Measurements from ENCODE around the gene ORAI2.
"Not testable (repeated sequence)": the region's sequence is repeated elsewhere in the genome, so short reads cannot be mapped to it uniquely, and the experiment has no call there.

- not testable (repeated sequence) for TF ChIP-seq JUNB (IDR thresholded peaks at IDR 0.05); CTCF (IDR thresholded peaks at IDR 0.05 in 2 of 3, conservative IDR thresholded peaks at IDR 0.05 in 1 of 3; ENCODE audit: control insufficient read depth in 2 of 3, extremely low read depth in 1 of 3, insufficient read depth in 1 of 3, low read depth in 3 of 3, low read length in 3 of 3); POLR2AphosphoS5 (IDR thresholded peaks at IDR 0.05; ENCODE audit: low read length); CHD2 (IDR thresholded peaks at IDR 0.05; ENCODE audit: borderline replicate concordance, low read depth, low read length); SMAD1 (IDR thresholded peaks at IDR 0.05; ENCODE audit: low read depth, partially characterized antibody)
Measured at GRCh38 chr7:102474116-102474515, 40.7 kb downstream of the ORAI2 start.

Measured in GM12878 (cell line).